Cardiac fibroblast (primary cell): Measurements from ENCODE around the gene CD300H.

Experiments used
- DNase-seq, 2 donors: peaks; one replicate each; pipeline versions ENCODE4 v3.0.0 to v3.0.0-alpha.2; 2010; ENCODE audit warnings: low read depth in 2 of 2
- H3K4me3 ChIP-seq, 2 donors: replicated peaks in 1 of 2; 1 replicate in 1 of 2; 2 replicates in 1 of 2; pipeline ENCODE4 v1.5.1; 2011; ENCODE audit warnings: low read depth in 2 of 2, low read length in 2 of 2, mild to moderate bottlenecking in 2 of 2, moderate library complexity in 1 of 2
- TF ChIP-seq, protein P1 (sequence below): IDR thresholded peaks from one replicate; pipeline ENCODE4 v1.5.1; 2011; ENCODE audit warnings: low read depth, mild to moderate bottlenecking, low read length, inconsistent platforms

The CD300H gene

DNA sequence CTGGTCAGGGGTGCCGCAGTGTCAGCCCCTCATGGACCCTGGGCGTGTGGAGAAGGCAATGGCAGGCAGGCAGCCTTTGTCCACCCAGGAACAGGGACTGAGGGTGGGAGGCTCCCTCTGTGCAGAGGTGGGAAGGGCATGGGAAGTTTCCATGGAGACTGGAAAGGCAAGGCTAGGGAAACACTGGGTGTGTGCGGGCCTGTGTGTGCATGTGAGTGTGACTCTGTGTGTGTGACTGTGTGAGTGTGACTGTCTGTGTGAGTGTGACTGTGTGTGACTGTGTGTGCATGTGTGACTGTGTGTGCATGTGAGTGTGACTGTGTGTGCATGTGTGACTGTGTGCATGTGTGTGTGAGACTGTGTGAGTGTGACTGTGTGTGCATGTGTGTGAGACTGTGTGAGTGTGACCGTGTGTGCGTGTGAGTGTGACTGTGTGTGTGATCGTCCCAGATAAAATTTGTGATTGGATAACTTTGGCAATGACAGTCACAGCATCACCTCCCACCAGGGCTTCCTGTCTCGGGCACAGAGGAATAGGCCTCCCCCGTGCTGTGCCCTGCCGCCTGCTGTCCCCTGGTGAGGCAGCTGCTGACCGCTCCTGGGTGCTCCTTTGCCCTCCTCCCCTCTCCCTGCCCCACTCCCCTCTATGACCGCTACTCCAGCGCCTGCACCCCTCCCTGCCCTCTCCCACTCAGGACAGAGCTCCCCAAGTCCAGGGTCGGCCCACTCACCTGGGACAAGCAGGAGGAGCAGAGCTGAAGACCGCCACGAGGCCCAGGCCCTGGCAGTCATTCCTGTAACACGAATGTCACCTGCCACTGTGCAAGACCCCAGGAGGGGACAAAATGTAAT is 22.1 kb downstream of the CD300H start:
- no peak overlapping the region for H3K4me3 ChIP-seq
- TF ChIP-seq, protein P1, sequence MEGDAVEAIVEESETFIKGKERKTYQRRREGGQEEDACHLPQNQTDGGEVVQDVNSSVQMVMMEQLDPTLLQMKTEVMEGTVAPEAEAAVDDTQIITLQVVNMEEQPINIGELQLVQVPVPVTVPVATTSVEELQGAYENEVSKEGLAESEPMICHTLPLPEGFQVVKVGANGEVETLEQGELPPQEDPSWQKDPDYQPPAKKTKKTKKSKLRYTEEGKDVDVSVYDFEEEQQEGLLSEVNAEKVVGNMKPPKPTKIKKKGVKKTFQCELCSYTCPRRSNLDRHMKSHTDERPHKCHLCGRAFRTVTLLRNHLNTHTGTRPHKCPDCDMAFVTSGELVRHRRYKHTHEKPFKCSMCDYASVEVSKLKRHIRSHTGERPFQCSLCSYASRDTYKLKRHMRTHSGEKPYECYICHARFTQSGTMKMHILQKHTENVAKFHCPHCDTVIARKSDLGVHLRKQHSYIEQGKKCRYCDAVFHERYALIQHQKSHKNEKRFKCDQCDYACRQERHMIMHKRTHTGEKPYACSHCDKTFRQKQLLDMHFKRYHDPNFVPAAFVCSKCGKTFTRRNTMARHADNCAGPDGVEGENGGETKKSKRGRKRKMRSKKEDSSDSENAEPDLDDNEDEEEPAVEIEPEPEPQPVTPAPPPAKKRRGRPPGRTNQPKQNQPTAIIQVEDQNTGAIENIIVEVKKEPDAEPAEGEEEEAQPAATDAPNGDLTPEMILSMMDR: no peak
- DNase-seq: no peak

DNA sequence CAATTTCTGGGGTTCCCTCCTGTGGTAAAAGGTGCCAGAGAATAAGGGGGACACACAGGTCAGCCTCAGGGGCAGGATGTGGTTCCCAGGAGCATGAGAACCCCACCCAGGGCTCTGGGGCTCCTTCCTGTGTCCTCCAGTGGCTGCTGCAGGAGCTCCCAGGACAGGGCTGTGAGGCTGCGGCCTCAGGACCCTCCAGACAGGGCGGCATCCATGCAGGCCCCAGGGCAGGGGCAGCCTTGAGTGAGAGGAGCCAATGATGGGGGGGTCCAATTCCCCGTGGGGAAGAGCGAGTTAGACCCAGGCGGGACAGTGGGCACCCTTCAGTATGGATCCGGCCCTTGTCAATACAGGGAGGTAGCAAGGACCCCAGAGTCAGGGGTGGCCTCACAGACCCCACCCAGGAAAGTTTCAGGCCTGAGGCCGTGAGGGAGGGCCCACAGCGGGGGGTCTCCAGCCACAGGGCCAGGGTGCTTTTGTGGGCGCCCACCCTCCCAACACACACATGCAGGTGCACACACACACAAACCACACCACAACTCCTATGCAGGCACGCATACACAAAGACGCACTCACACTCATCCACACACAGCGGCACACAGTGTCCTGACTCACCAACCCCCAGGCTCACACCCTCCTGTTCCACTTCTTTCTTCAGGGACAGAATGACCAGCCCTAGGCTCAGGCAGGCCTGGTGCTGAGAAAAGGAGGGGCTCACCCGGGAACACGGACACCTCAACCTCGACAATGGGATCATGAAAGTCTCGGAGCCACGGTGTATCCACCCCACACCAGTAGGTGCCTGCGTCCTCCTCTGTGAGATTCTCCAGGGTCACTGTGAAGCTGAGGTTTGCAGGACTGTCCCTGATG is 23.2 kb downstream of the CD300H start:
- DNase-seq: no peak
- TF ChIP-seq, protein P1: no peak
- no peak overlapping the region for H3K4me3 ChIP-seq

DNA sequence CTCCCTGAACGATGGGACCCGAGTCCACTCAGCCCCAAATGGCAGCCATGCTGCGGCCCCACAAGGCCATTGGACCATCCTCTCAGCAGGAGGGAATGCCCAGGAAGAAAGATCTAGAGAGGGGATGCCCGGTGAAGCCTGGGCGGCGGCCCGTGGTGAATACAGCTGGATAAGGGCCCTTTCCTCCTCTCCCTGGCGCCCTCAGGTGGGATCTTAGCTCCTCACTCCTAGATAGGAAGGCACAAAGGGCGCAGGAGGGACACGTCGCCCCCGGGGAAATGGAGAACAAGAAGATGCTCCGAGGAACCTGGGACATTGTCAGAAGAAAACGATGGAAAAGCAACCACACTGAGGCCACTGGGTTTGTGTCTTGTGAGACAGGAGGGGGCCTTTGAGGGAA is 23.9 kb downstream of the CD300H start:
- H3K4me3 ChIP-seq: no peak overlapping the region
- TF ChIP-seq, protein P1: no peak
- no peak for DNase-seq

DNA sequence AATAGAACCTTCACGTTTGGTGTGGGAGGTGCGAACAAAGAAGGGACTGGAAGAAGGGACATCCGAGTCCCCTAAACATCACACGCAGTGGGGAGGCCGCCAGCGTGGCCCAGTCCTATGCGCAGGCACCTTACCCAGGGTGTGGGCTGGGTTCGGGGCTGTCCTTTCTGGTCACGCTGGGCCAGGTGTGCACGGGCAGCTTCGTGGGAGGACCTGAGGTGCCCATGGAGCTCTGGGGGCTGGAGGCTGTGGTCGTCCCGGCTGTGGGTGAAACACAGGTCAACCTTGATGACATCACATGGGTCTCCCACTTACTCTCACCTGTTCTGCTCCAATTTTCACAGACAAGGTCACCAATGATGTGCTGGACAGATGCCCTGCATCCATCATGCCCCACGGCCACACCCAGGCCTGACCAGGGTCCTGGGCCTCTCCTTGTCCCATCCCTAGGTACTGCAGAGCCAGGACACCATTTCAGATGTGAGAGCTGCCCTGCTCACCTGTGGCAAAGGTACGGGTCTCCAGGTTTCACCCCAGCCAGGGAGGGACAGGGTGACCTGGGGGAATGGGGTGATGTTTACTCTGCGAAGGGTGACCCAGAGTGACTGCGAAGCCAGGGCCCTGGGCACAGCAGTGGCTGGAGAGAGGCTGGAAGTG is 24.5 kb downstream of the CD300H start:
- H3K4me3 ChIP-seq: no peak overlapping the region
- no peak for DNase-seq
- TF ChIP-seq, protein P1: no peak

DNA sequence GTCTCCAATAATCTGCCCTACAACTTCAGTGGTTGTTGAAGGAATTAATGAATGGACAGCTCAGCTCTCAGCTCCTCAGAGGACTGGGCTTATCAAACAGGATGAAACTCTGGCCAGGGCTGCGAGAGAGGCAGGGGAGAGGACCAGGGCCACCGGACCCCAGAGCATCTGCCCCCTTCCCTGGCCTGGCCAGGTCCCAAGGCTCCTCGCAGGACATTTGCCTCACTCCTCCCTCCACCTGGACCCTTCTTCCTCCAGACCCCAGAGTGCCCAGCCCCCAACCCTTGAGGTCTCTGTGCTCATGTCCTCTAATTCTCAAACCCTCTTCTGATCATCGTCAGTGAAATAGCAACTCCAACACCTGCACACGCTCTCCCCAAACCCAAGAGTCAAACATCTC is 25.1 kb downstream of the CD300H start:
- TF ChIP-seq, protein P1: no peak
- H3K4me3 ChIP-seq: no peak overlapping the region
- DNase-seq: no peak

DNA sequence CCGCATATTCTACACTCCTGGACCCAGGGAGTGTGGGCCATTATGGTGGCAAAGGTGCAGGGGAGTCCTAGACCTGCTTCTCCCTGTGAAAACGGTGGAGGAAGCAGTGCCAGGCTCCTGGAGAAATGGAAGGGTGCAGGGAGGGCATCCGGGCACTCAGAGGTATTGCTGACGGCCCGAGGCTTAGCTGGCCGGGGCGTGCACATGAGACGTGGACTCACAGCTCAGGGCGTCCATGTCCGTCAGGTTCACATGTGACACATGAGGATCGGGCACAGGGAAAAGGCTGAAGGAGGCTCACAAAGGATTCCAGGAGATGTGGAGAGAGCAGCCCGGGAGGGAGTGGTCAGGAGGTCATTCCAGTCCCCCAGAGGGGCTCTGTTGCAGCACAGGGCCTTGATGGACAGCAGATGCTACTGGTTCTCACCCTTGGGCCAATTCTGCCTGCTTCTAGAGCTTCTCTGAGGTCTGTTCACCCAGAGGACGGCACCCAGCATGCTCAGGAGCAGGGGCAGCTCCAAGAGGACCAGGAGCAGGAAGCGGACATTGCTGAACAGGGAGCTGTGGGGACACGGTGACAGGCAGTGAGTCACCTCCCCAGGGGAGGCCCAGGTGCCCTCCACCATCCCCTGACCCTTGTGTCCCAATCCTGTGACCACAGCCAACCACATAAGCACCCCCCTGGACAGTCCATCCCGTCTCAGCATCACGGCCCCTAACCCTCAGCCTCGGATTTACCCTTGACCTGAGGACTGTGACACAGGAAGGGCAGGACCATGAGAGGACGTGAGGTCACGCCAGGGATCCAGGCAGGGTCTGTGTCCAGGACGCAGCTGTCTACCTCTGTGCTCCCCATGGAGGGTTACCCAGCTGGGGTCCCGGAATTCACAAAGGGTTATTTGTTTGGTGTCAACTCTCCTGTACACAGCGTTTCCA is 25.9 kb downstream of the CD300H start:
- no peak for DNase-seq
- H3K4me3 ChIP-seq: no peak overlapping the region
- TF ChIP-seq, protein P1: no peak
